IPS DF 6.9 (cell line): ENCODE results near the gene MYBPH.

Experiments used
- DNase-seq: peaks from one replicate; pipeline ENCODE4 v3.0.0-alpha.2; 2013; ENCODE audit warnings: low read depth, low spot score
- H3K27ac ChIP-seq: one replicate; pipeline ENCODE4 v1.5.1; 2013; ENCODE audit warnings: low read length, control low read depth
- H3K27me3 ChIP-seq: 2 replicates; pipeline ENCODE4 v1.6.1; 2013; ENCODE audit warnings: mild to moderate bottlenecking, low read length; ENCODE audit not compliant: control insufficient read depth, insufficient read depth
- H3K36me3 ChIP-seq: 2 replicates; pipeline ENCODE4 v1.6.1; 2013; ENCODE audit warnings: low read length; ENCODE audit not compliant: control insufficient read depth, insufficient read depth
- H3K4me1 ChIP-seq: 2 replicates; pipeline ENCODE4 v1.6.1; 2013; ENCODE audit warnings: low read length; ENCODE audit not compliant: control insufficient read depth, insufficient read depth
- H3K4me3 ChIP-seq: 2 replicates; pipeline ENCODE4 v1.5.1; 2013; ENCODE audit warnings: mild to moderate bottlenecking, low read length
- H3K9me3 ChIP-seq: 2 replicates; pipeline ENCODE4 v1.6.1; 2013; ENCODE audit warnings: low read length, inconsistent platforms; ENCODE audit not compliant: control insufficient read depth, insufficient read depth
- WGBS: extraction: QIAGEN DNeasy Blood & Tissue Kit; methylation state at CpG from one replicate; pipeline ENCODE4 v1.1.7; 2013; ENCODE audit warnings: mixed read lengths, missing lambda C conversion rate; ENCODE audit not compliant: insufficient read length, insufficient coverage; 5-methylcytosine and 5-hydroxymethylcytosine counted together

Gene MYBPH

DNA sequence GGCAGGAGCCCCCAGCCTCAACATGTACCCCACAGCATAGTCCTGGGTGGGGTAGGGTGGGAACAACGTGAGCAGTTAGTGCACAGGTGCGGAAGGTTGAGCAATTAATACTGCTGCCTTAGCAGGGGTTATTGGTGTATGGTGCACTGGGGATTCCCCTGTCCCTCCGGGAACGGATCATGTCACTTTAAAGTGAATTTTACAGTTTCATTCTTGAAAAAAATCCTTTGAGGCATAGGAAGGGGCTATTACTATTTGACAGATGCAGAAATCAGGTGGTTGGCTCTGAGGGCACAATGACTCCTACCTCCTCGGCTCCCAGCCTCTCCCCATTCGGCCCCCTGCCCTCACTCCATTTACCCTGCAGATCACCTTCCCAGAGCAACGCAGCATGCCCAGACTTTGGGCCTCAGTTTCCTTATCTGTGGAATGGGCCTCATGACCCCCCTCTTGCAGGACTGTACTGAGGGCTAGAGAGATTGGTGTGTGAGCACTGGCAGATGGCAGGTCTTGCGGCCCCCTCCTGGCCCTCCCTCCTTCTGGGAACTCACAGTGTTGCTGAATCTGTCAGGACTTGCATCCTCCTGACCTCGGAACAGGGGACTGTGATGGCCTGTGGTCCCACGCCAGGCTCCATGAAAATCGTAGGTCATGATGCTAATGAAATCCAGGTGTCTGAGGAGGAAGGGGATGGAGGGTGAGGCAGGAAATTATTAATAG, 5.1 kb upstream of the MYBPH start:
- no CpG with 5 or more reads among the region's 11 CpGs for WGBS

DNA sequence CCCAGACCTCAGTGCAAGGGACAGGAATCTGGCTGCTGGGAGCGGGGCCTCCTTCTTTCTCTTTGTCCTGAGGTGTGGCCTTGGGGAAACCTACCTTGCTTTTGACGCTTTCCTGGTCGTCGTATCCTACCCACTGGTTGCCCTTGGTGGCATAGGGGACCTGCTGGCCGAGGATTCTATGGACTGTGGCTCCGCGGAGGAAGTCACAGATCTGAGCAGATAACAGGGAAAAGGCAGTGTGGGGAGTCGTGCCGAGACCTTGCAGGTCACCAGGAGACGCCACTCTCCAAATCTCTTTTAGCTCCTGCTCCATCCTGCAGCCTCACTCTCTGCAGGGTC, 4.0 kb upstream of the MYBPH start:
- Histone ChIP-seq H3K9me3 (no peaks in the 10 kb centered on the region), H3K4me3 (no peak overlapping the region), H3K36me3 (no peaks in the 10 kb centered on the region), H3K27ac (no peak overlapping the region), H3K4me1 (peaks cover 5% of the 10 kb centered on the region), H3K27me3 (no peaks in the 10 kb centered on the region)
- DNase-seq, result no peak
- no CpG with 5 or more reads among the region's 10 CpGs for WGBS

More for the DNA sequence above, 5.1 kb upstream of the MYBPH start:
- Histone ChIP-seq H3K27ac (no peak overlapping the region), H3K4me1 (peaks cover 9% of the 10 kb centered on the region), H3K4me3 (no peak overlapping the region), H3K9me3 (no peaks in the 10 kb centered on the region), H3K36me3 (no peaks in the 10 kb centered on the region), H3K27me3 (no peaks in the 10 kb centered on the region)
- DNase-seq, result no peak

DNA sequence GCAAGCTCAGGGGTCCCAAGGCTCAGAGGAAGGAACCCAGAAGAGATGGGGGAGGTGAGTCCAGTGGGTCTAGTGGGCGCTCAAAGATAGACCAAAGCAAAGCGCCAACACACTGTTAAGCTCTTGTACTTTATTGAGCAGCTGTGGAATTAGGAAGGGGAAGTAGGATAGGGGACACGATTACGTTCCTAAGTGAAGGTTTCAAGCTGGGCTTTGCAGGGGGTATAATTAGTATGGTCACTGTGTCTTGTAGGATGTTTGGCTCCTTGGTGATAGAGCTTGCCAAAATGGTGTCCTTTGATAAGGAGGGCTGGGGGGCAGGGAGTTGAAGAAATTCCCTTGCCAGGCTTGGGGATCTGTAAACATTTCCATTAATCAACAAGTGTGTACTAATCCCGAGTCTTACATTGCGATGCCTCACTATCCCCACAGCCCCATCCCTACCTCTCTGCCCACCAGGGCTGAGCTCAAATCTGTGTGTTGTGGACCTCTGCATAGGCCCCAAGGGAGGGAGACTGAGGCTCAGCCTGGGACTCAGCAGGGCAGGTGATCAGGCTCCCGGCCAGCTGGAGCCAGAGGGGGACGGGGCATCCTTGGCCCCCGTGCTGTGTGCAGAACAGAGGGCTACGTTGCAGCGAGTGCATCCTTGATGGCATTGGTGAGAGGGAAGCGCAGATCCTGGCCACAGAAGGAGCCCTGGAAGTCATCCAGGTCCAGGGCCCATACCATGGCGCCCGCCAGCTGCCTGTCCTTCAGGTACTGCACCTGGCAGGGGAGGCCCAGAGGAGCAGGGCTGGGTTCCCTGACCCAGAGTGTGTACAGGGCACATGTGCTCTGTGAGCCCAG, 3.4 kb upstream of the MYBPH start:
- no CpG with 5 or more reads among the region's 14 CpGs for WGBS
- Histone ChIP-seq H3K27me3 (no peaks in the 10 kb centered on the region), H3K27ac (no peak overlapping the region), H3K36me3 (no peaks in the 10 kb centered on the region), H3K4me3 (no peak overlapping the region), H3K9me3 (no peaks in the 10 kb centered on the region), H3K4me1 (peaks cover 5% of the 10 kb centered on the region)
- no peak for DNase-seq

DNA sequence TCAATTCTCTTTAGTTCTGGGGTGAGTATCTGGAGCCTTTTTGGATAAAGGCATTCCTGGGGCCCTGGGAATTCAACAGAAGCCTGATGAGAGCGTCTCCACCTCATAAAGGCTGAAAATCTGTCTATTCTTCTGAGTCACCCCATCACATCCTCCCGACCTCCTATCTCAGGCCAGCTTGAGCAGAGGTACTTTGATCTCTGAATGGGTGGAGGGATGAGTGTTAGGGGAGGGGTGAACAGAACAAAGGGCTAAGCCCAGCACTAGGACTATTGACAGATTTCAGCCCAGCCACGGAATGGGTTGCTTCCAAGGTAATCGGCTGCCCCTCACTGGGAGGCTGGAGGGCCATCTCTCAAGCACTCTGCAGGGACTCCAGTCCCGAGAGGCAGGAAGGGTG, 2.5 kb upstream of the MYBPH start:
- no peak overlapping the region for H3K4me3 ChIP-seq
- no peak overlapping the region for H3K27ac ChIP-seq
- peaks cover 5% of the 10 kb centered on the region for H3K4me1 ChIP-seq
- no CpG with 5 or more reads among the region's 5 CpGs for WGBS
- no peaks in the 10 kb centered on the region for H3K27me3 ChIP-seq
- H3K9me3 ChIP-seq, result no peaks in the 10 kb centered on the region
- no peak for DNase-seq
- no peaks in the 10 kb centered on the region for H3K36me3 ChIP-seq

DNA sequence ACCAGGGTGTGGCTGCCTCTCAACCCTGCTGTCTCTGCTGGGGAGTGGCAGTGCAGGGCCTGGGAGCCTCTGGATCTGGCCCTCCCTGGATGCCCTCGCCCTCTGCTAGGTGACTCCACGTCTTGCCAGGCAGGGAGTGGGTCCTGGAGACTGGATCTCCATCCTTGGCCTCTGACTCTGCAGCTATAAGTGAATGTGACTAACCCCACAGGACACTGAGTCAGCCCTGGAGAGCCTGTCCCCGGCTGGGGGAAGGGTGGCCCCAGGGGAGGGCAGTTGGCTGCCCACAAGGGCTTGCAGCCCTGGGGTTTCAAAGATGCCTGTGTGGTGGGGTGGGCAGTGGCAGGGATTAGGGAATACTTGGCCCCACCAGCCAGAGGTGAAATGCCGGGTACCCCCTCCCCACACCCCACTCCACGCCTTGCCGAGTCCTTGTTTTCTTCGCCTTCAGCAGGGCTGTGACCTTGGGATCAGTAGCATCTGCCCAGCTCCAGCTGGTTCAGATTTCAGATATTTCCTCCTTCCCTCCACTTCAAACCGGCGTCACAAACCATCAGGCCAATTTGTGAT, 1.9 kb upstream of the MYBPH start:
- Histone ChIP-seq H3K36me3 (no peaks in the 10 kb centered on the region), H3K27me3 (no peaks in the 10 kb centered on the region), H3K4me3 (no peak overlapping the region), H3K9me3 (no peaks in the 10 kb centered on the region), H3K4me1 (peaks cover 5% of the 10 kb centered on the region), H3K27ac (no peak overlapping the region)
- WGBS, result no CpG with 5 or more reads among the region's 9 CpGs
- DNase-seq, result no peak

DNA sequence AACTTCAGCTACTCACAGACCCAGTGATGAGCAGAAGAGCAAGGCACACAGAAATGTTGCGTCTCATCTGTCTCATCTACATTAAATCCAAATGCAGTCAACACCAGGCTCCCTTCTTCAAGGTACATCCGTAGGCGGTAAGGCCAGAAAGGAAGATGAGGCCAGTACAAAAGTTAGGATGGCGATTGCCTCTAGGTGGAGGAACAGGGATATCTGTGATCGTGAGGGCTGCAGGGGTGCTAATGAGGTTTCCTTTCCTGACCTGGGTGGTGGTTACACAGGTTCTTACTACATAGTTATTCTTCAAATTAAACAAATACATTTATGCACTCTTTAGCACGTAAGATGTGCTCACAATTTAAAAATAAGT, 1.4 kb upstream of the MYBPH start:
- no CpG with 5 or more reads among the region's 6 CpGs for WGBS
- H3K4me3 ChIP-seq, result no peak overlapping the region
- no peak overlapping the region for H3K27ac ChIP-seq
- peaks cover 5% of the 10 kb centered on the region for H3K4me1 ChIP-seq
- no peak for DNase-seq
- no peaks in the 10 kb centered on the region for H3K9me3 ChIP-seq
- H3K27me3 ChIP-seq, result no peaks in the 10 kb centered on the region
- no peaks in the 10 kb centered on the region for H3K36me3 ChIP-seq

DNA sequence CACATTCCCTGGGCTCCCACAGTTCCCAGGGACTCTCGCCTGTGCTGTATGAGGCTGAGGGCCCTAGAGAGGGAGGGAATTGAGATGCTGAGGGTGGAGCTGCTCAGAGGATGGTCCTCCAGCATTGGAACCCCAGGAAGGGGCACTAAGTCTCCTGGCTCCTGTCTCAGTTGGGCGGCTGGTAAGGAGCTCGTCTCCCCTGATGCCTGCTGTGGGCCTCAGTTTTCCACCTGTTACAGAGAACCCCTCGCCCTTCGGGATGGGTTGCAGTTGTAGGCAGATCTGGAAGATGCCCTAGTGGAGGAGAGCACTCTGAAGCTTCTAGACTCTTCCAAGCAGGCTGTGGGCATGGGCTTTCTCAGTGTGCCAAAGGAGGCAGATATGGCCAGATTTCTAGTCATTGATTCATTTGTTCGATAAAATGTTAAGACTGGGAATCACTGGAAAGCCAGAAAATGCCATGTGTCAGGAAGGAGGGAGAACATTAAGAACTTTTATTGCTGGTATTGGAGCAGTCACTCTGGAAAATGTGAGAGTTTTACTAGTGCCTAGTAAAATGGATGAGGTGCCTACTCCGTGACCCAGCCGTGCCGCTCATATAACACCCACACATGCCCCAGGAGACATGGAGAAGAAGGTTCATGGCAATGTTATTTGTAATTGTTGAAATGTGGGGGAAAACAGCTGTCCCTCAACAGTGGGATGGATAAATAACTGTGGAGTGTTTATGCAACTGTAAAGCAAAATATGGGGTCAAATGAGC, 828 bp upstream of the MYBPH start:
- no peak for DNase-seq
- no CpG with 5 or more reads among the region's 9 CpGs for WGBS
- no peaks in the 10 kb centered on the region for H3K27me3 ChIP-seq
- peaks cover 5% of the 10 kb centered on the region for H3K4me1 ChIP-seq
- H3K36me3 ChIP-seq, result no peaks in the 10 kb centered on the region
- H3K27ac ChIP-seq, result no peak overlapping the region
- no peaks in the 10 kb centered on the region for H3K9me3 ChIP-seq
- no peak overlapping the region for H3K4me3 ChIP-seq

DNA sequence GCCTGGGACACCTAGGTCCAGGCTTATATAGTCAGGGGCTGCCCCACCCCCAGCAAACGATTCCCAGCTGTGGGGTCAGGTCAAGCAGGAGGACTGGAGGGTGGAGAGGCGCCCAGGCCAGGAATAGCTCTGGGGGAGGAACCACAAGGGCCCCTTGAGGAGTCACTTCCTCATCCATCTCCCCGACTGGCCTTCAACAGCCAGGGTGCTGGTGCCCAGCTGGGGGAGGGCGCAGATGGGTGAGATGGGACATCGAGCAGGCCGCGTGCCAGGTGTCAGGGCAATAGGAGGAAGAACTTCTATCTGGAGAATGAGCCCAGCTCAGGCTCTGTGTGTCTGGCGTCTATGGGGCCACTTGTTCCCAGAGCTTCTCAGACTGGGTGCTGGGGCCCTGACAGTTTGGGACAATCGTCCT, 208 bp upstream of the MYBPH start:
- no CpG with 5 or more reads among the region's 9 CpGs for WGBS
- Histone ChIP-seq H3K4me1 (peaks cover 5% of the 10 kb centered on the region), H3K27ac (no peak overlapping the region), H3K27me3 (no peaks in the 10 kb centered on the region), H3K9me3 (no peaks in the 10 kb centered on the region), H3K36me3 (no peaks in the 10 kb centered on the region), H3K4me3 (no peak overlapping the region)
- no peak for DNase-seq

DNA sequence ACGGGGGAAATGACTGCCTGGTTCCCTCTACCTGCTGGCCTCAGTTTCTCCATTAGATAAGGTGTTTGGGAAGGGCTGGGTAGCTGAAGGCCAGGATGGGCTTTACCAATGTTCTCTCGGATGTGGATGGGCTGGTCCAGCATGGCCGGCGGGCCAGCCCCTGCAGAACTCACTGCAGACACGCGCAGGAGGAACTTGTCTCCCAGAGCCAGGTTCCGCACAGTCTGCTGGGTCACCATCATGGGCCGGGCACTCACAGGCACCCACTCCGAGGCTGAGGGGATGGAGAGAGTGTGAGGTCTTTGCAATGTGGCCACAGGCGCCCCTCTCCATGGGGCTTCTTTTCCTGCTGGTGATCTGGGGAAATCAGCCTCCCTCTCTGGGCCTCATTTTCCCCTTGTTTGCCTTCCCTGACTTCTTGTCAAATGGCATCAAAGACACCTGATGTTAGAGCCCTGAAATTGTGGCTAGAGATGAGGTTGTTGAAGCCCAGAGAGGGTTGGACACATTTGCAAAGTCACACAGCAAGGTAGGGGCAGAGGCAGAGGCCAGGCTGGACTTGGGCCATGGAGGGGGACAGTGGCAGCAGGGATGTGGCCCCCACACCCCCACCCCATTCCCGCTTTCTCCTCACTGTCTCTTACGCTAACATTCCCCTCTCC, 1.2 kb downstream of the MYBPH start:
- Histone ChIP-seq H3K9me3 (no peaks in the 10 kb centered on the region), H3K4me3 (no peak overlapping the region)
- WGBS, result no CpG with 5 or more reads among the region's 12 CpGs

DNA sequence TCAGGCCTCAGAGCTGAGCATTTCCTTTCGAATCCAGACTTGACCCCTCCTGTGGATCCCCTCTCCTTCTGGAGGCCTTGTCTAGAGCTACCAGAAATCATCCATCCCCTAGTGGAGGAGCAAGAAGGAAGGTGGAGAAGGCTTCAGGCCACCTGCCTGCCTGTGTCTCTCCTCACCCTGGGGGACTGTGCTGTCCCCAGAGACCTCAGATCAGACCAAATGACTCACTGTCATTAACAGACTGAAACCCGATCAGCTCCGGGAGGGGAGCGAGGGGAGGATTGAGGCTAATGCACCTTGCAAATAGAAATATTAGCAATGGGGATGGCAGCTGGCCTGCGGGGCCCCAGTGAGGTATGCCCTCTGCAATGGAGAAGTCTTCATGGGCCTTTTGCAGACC, 2.1 kb downstream of the MYBPH start:
- DNase-seq, result no peak
- no CpG with 5 or more reads among the region's 5 CpGs for WGBS
- no peaks in the 10 kb centered on the region for H3K9me3 ChIP-seq
- no peaks in the 10 kb centered on the region for H3K36me3 ChIP-seq
- H3K4me1 ChIP-seq, result peaks cover 4% of the 10 kb centered on the region; the same call in 1 of the 2 replicates
- no peak overlapping the region for H3K4me3 ChIP-seq
- H3K27ac ChIP-seq, result no peak overlapping the region
- H3K27me3 ChIP-seq, result no peaks in the 10 kb centered on the region

More for the DNA sequence above, 1.2 kb downstream of the MYBPH start:
- Histone ChIP-seq H3K4me1 (peaks cover 5% of the 10 kb centered on the region), H3K27ac (no peak overlapping the region), H3K36me3 (no peaks in the 10 kb centered on the region), H3K27me3 (no peaks in the 10 kb centered on the region)
- DNase-seq, result no peak
